ENCODE data around the gene ARHGEF37. TPM values are rescaled to one million over a fixed set of nuclear protein-coding genes. Genes with fewer than 3 reads are reported as not detected.

Gene ARHGEF37
- polyA plus RNA-seq, 6 donors from 2014 or later, result 0.95 TPM; not detected in 5

DNA sequence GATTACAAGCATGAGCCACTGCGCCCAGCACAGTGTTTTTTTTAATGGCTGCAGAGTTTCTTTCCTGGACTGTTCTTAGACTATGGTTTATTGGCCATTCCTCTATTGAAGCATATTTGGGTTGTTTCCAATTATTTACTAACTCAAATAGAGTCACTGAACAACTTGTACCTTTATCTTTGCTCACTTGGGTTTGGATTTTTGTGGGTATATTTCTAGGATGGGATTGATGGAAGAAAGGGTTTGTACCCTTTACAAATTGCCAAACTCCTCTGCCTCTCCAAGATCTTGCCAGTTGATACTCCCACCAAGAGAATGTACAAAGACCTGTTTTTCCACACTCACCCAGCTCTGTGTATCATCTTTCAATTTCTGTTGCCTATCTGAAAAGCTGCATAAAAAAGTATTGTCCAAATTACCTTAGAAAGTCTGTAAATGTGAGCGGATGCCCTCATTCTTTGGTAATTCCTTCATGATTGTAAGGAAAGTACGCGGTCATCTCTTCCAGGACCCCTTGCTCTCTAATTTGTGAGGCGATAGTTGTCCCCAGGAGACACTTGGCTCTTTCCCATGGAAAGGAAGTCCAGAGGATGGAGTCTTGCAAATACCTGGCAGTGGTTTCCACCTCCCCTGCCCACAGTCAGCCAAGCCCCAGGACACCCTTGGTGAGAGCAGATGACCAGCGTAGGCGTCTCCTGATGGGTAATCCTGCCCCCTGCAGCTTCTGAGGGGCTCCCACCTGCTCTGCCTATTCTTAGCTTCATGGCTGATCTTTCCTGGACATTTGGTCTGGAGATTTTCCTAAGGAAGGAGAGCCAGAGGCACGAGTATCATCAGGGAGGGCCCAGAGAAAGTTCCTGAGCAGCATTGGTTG is 33.0 kb downstream of the ARHGEF37 start:
- Mint-ChIP-seq H3K27ac (no peak overlapping the region), H3K9me3 (peaks cover 0 to 2% (median 0%) of the 10 kb centered on the region in 7 donors), H3K4me1 (peaks cover 0 to 5% (median 5%) of the 10 kb centered on the region in 3 donors), H3K36me3 (no peaks in the 10 kb centered on the region), H3K27me3 (peaks cover 0 to 11% (median 5%) of the 10 kb centered on the region in 3 donors), H3K4me3 (no peak overlapping the region)
- DNase-seq, result no peak
- ATAC-seq (ENCODE audit: low read depth in 2 of 2), result no peak

DNA sequence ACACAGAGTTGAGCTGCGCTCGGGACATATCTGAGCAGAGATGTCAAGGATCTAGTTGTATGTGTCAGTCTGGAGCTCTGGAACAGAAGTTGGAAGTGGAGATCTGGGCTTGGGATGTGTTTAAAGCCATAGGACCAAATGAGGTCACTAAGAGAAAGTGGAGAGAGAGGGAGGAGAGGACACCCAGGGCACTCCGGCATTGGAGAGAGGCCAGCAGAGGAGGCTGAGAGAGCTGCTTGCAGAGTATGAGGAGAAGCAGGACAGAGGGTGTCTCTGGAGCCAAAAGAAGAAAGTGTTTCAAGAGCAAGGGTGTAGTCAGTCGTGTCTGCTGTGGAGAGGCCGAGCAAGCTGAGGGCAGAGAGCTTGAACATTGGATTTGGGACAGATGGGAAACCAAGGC is 34.7 kb downstream of the ARHGEF37 start:
- H3K9me3 Mint-ChIP-seq, result peaks cover 0 to under 1% (median 0%) of the 10 kb centered on the region in 7 donors
- DNase-seq, result no peak
- no peak overlapping the region for H3K4me3 Mint-ChIP-seq
- no peaks in the 10 kb centered on the region for H3K36me3 Mint-ChIP-seq
- peaks cover 0 to 11% (median 5%) of the 10 kb centered on the region in 3 donors for H3K27me3 Mint-ChIP-seq
- H3K4me1 Mint-ChIP-seq, result peaks cover 0 to 5% (median 5%) of the 10 kb centered on the region in 3 donors
- peak overlapping the region in 2 of 6 donors; percentile 0 to 6 for H3K27ac Mint-ChIP-seq
- no peak for ATAC-seq (ENCODE audit: low read depth in 2 of 2)

DNA sequence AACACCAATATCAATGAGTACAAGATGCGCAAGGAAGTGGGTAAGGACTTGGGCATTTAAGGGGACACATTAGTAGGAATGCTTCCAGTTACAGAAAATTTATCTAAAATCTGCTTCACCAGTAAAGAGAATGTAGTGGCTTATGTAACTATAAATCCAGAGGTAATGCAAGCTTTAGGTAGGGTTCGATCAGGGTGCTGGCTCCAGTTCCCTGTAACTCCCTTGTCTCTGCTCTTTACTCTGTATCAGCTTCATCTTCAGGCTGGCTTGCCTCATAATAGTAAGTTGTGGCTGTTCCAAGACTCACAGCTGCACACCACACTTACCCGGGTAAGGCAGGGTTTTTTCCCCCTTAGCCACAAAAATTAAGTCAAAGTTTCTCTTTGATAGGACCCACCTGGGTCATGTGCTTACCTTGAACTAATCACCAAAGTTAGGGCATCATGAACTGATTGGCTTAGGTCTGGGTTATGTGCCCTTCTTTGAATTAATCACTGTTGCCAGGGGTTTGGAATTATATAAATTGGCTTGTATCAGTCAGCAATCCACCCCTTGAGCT is 35.5 kb downstream of the ARHGEF37 start:
- H3K27me3 Mint-ChIP-seq, result peaks cover 0 to 11% (median 5%) of the 10 kb centered on the region in 3 donors

DNA sequence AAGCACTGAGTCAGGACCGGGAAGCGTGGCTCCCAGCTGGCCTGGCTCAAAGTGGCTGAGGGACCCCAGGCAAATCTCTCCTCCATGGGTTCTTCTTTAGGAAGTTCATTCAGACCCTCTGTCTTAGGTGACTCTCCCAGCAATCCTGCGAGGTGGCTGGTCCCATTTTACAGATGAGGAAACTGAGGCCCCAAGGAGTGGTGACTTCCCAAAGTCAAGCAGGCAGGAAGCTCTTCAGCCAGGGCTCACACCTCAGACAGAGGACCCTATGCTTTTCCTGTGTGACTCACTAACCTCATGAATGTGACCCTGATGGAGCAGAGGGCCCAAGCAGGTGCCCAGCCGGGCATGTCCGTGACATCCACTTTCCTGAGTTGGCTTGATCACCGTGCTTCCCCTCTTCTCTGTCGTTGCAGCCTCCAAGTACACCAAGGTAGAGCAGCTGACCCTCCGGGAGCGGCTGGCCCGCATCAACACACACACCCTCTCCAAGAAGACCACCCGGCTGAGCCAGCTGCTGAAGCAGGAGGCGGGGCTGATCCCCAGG is 36.5 kb downstream of the ARHGEF37 start:
- Mint-ChIP-seq H3K4me3 (peak overlapping the region in 1 of 8 donors; percentile 47), H3K27me3 (peaks cover 0 to 11% (median 5%) of the 10 kb centered on the region in 3 donors), H3K36me3 (no peaks in the 10 kb centered on the region), H3K27ac (peak overlapping the region in 3 of 6 donors; percentile 27 to 87 (median 73)), H3K4me1 (peaks cover 0 to 5% (median 5%) of the 10 kb centered on the region in 3 donors), H3K9me3 (no peaks in the 10 kb centered on the region)
- ATAC-seq (ENCODE audit: low read depth in 2 of 2) (peak; percentile 35 to 68), DNase-seq (no peak)

More for the DNA sequence above, 35.5 kb downstream of the ARHGEF37 start:
- Mint-ChIP-seq H3K27ac (peak overlapping the region in 1 of 6 donors; percentile 9), H3K9me3 (no peaks in the 10 kb centered on the region), H3K4me3 (no peak overlapping the region), H3K4me1 (peaks cover 0 to 5% (median 5%) of the 10 kb centered on the region in 3 donors), H3K36me3 (no peaks in the 10 kb centered on the region)
- ATAC-seq (ENCODE audit: low read depth in 2 of 2) (peak in 1 of 2 donors; percentile 25), DNase-seq (no peak)

DNA sequence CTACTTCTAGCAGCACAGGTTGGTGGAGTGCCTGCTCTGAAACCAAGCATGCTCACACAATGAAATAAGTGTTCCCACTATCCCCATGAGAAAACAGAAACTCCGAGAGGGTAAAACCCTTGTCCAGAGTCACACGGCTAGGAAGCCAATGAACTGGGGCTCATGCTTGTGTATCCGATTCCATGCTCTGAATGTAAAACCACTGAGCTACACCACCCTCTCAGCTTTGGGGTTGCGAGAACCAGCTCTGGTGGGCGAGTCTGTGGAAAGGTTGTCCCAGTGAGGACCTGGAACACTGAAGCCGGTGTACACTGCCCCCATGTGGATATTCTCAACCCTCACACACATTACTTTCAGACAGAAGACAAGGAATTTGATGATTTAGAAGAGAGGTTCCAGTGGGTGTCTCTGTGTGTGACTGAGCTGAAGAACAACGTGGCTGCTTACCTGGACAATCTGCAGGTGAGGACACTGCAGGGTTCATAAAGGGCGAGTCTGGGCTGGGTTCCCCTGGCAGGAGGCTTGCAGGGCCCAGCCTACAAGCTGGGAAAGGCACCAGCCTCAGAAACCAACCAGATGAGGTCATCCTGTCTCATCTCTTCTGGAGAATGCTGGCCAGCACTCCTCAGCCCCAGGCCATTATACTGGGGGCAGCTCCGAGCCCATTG is 37.4 kb downstream of the ARHGEF37 start:
- no peaks in the 10 kb centered on the region for H3K36me3 Mint-ChIP-seq
- no peak for DNase-seq
- peaks cover 0 to 5% (median 5%) of the 10 kb centered on the region in 3 donors for H3K4me1 Mint-ChIP-seq
- peak overlapping the region in 2 of 6 donors; percentile 73 to 87 for H3K27ac Mint-ChIP-seq
- peak; percentile 32 to 51 for ATAC-seq (ENCODE audit: low read depth in 2 of 2)
- H3K27me3 Mint-ChIP-seq, result peaks cover 0 to 11% (median 5%) of the 10 kb centered on the region in 3 donors
- H3K4me3 Mint-ChIP-seq, result peak overlapping the region in 1 of 8 donors; percentile 47
- no peaks in the 10 kb centered on the region for H3K9me3 Mint-ChIP-seq

DNA sequence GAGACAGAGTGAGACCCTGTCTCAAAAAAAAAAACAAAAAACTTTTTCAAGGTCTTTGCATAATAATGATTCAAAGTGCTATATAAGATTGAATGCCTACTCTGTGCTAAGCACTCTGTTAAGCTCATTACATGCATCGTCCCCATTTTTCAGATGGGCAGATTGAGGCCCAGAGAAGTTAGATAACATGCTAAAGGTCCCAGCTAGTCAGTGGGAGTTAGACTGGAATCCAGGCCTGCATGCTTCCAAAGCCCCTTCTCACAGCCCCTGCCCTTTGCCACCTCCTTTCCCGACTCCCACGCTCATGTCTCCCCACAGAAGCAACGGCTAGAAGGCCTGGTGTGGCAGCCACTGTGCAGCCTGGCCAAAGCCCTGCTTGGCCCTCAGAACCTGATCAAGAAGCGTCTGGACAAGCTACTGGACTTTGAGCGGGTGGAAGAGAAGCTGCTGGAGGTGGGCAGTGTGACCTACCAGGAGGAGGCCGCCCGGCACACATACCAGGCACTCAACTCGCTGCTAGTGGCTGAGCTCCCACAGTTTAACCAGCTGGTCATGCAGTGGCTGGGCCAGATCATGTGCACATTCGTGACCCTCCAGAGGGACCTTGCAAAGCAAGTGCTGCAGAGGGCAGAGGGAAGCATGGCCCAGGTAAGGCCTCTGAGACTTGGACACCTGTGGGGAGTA is 40.3 kb downstream of the ARHGEF37 start:
- Mint-ChIP-seq H3K36me3 (no peaks in the 10 kb centered on the region), H3K4me1 (peaks cover 0 to 5% (median 5%) of the 10 kb centered on the region in 3 donors), H3K4me3 (no peak overlapping the region), H3K27me3 (no peaks in the 10 kb centered on the region), H3K9me3 (no peaks in the 10 kb centered on the region), H3K27ac (peak overlapping the region in 1 of 6 donors; percentile 53)
- no peak for DNase-seq
- ATAC-seq (ENCODE audit: low read depth in 2 of 2), result no peak

DNA sequence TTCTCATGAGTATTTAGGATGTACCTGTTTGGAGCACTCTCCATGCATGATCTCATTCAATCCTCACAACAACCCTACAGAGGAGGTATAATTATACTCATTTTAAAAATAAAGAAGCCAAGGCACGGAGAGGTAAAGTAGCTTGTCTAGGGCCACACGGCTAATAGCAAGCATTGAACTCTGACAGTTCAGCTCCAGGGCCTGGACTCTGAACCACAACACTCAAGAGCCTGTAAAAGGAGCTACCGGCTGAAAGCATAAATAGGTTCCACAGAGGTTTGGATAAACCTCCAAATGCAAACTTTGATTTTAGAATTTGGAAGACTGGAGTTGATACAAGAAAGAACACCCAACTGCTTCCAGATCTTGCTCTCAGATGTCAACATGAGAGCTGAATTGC is 41.2 kb downstream of the ARHGEF37 start:
- no peak for ATAC-seq (ENCODE audit: low read depth in 2 of 2)
- H3K4me1 Mint-ChIP-seq, result peaks cover 0 to 5% (median 5%) of the 10 kb centered on the region in 3 donors
- no peaks in the 10 kb centered on the region for H3K9me3 Mint-ChIP-seq
- no peaks in the 10 kb centered on the region for H3K36me3 Mint-ChIP-seq
- DNase-seq, result no peak
- H3K4me3 Mint-ChIP-seq, result no peak overlapping the region
- no peak overlapping the region for H3K27ac Mint-ChIP-seq
- no peaks in the 10 kb centered on the region for H3K27me3 Mint-ChIP-seq

DNA sequence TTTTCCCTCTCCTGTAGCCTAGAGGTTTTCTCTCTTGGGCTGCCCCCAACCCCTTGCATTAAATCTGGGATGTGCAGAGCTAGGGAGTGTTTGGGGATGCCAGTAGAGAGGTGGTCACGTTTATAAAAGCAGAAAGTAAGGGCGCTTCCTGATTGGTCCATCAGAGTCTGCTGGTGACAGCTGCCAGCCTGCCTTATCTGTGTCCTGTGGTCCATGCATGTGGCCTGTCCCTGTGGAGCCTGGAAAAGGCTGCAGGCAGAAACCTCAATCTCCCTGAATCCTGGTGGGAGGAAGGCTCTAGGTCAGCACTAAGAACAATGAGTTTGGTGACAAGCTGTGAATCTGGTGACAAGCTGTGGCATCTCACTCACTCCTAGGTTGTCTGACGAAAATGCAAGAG is 42.2 kb downstream of the ARHGEF37 start:
- Mint-ChIP-seq H3K9me3 (no peaks in the 10 kb centered on the region), H3K4me3 (no peak overlapping the region), H3K4me1 (peaks cover 0 to 4% (median 0%) of the 10 kb centered on the region in 3 donors), H3K27ac (no peak overlapping the region), H3K36me3 (no peaks in the 10 kb centered on the region), H3K27me3 (no peaks in the 10 kb centered on the region)
- no peak for ATAC-seq (ENCODE audit: low read depth in 2 of 2)
- DNase-seq, result no peak

DNA sequence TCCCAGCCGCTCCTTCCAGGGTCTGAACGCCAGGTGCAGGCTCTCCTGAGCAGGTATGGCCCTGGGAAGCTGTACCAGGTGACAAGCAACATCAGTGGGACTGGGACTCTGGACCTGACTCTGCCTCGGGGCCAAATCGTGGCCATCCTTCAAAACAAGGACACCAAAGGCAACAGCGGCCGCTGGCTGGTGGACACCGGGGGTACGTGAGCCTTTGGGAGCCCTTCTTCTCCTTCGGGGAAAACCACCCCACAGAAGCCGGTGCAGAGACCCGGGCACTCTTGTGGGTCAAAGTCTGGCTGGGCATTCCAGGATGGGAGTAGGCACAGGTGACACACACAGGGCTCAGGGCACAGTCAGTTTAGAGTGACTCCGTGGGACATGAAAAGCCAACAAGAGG is 45.8 kb downstream of the ARHGEF37 start:
- no peaks in the 10 kb centered on the region for H3K36me3 Mint-ChIP-seq
- peaks cover 0 to 8% (median 0%) of the 10 kb centered on the region in 3 donors for H3K27me3 Mint-ChIP-seq
- H3K4me1 Mint-ChIP-seq, result no peaks in the 10 kb centered on the region
- DNase-seq (no peak), ATAC-seq (ENCODE audit: low read depth in 2 of 2) (no peak)
- H3K9me3 Mint-ChIP-seq, result no peaks in the 10 kb centered on the region
- no peak overlapping the region for H3K4me3 Mint-ChIP-seq
- H3K27ac Mint-ChIP-seq, result no peak overlapping the region

DNA sequence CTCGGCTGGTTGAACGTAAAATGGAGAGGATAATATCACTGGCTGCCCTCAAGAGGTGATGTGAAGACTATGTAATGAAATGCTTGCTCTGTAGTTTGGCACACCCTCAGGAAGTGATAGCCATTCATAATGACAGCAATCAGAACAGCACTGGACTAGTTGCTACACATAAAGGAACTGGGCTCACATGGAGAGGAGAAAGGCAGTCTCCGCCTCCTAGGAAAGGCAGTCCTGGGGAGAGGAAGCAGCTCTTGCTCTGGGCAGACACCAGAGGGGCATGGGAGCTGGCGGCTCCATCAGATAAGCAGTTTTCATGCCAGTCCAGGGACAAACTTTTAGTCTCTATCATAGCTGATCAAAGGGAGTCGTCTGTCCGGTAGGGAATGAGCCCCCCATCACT is 46.9 kb downstream of the ARHGEF37 start:
- ATAC-seq (ENCODE audit: low read depth in 2 of 2) (no peak), DNase-seq (no peak)
- H3K36me3 Mint-ChIP-seq, result no peaks in the 10 kb centered on the region
- H3K4me1 Mint-ChIP-seq, result peaks cover 0 to 6% (median 6%) of the 10 kb centered on the region in 3 donors
- H3K27ac Mint-ChIP-seq, result no peak overlapping the region
- H3K9me3 Mint-ChIP-seq, result no peaks in the 10 kb centered on the region
- no peak overlapping the region for H3K4me3 Mint-ChIP-seq
- peaks cover 0 to 8% (median 0%) of the 10 kb centered on the region in 3 donors for H3K27me3 Mint-ChIP-seq

DNA sequence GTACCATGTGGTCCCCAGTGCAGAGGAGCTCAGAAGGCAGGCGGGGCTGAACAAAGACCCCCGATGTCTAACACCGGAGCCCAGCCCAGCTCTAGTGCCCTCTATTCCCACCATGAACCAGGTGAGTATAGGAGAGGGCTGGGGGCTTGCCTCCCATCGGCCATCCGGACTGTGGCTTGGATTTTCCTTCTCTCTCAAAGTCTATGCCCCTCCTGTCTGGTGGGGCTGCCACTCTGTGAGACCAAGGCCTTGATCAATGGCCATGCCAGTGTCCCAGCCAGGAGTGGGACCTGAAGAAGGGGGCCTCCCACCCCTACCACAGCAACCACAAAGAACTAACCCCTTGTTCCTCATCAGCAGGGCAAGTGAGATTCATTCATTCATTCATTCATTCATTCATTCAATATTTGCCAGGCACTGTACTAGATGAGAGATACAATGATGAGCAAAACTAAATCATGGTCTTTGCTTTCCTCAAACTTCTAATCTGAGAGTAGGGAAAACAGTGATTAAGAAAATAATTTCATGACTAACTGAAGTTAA is 47.6 kb downstream of the ARHGEF37 start:
- no peak for ATAC-seq (ENCODE audit: low read depth in 2 of 2)
- no peak for DNase-seq
- Mint-ChIP-seq H3K27ac (peak overlapping the region in 1 of 6 donors; percentile 82), H3K9me3 (no peaks in the 10 kb centered on the region), H3K36me3 (no peaks in the 10 kb centered on the region), H3K27me3 (peaks cover 0 to 8% (median 0%) of the 10 kb centered on the region in 3 donors), H3K4me3 (no peak overlapping the region), H3K4me1 (peaks cover 0 to 6% (median 6%) of the 10 kb centered on the region in 3 donors)

DNA sequence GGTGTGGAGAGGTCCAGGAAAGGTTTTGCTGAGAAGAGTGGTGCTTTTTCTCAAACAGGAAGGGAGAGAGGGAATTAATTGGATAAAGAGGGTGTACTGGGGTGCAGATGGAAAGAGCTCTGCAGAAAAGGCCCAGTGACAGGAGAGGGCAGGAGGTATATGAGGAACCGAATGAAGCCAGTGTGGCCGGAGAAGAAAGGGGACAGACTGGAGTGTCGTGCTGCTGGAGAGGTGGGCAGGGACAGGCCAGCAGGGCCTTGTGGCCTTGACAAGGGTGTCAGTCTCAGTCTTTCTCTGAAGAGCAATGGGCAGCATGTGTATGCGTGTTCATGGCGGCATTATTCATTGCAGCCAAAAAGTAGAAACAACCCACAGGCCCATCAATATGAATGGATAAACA is 48.1 kb downstream of the ARHGEF37 start:
- ATAC-seq (ENCODE audit: low read depth in 2 of 2), result no peak
- DNase-seq, result no peak
- peaks cover 0 to 6% (median 6%) of the 10 kb centered on the region in 3 donors for H3K4me1 Mint-ChIP-seq
- peak overlapping the region in 1 of 6 donors; percentile 82 for H3K27ac Mint-ChIP-seq
- no peaks in the 10 kb centered on the region for H3K9me3 Mint-ChIP-seq
- H3K36me3 Mint-ChIP-seq, result no peaks in the 10 kb centered on the region
- no peak overlapping the region for H3K4me3 Mint-ChIP-seq
- peaks cover 0 to 8% (median 0%) of the 10 kb centered on the region in 3 donors for H3K27me3 Mint-ChIP-seq

Measured in naive B cell (primary cell).